Measurements from ENCODE around the gene TRPV6. TPM values are rescaled to one million over a fixed set of nuclear protein-coding genes. Genes with fewer than 3 reads are reported as not detected.

TRPV6 gene
- total and polyA plus RNA-seq, 2 experiments from 2014 or later, result 3.5 to 3.7 TPM

DNA sequence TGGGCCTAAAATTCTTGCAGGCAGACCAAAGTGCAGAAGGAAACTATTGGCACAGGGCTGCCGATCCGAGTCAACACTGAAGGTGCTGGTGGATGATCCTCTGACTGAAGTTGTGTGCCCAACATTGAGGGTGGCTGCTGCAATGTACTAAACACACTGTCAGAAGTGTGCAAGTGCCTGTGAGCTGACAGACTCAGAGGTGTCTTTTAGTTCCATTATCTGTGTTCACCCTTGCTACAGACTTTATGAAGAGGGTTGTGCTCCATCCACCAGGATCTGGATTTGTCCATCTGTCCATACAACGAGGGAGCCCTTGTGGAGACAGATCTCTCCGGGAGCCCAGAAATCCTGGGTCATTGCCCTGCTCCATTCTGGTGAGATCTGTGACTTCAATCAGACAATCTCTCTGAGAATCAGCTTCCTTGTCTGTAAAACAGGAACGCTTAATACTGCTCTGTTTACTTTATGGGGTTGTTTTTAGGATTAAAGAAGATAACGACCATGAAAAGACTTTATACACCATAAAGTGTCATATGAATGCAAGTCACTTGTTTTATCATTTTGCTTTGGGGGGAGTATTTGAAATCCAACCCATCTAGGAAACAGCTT, 9.5 kb upstream of the TRPV6 start:
- no peak for TF ChIP-seq EZH2phosphoT487 (IDR thresholded peaks at IDR 0.05; ENCODE audit: low read depth, severe bottlenecking, unreplicated experiment)
- 28% methylated on average over 6 of the region's 6 CpGs for WGBS (ENCODE audit: low lambda C conversion rate, missing lambda C conversion rate)
- H3K4me2 ChIP-seq, result peak overlapping the region; percentile 15
- no peak for DNase-seq (ENCODE audit: low spot score)
- H3K27me3 ChIP-seq, result no peaks in the 10 kb centered on the region
- H3K79me2 ChIP-seq, result no peaks in the 10 kb centered on the region
- H2AFZ ChIP-seq, result no peak overlapping the region
- H4K20me1 ChIP-seq (ENCODE audit: insufficient read depth, poor library complexity, severe bottlenecking), result no peaks in the 10 kb centered on the region
- peak overlapping the region; percentile 68 for H3K27ac ChIP-seq
- H3K9me3 ChIP-seq (ENCODE audit: low read depth), result no peaks in the 10 kb centered on the region
- no peaks in the 10 kb centered on the region for H3K36me3 ChIP-seq (replicated peaks; ENCODE audit: insufficient read depth, low read depth)
- H3K4me1 ChIP-seq (ENCODE audit: insufficient read depth), result peaks cover 22% of the 10 kb centered on the region
- no peaks in the 10 kb centered on the region for H3K9me2 ChIP-seq (replicated peaks; ENCODE audit: insufficient read depth)
- H3K4me3 ChIP-seq, result no peak overlapping the region

DNA sequence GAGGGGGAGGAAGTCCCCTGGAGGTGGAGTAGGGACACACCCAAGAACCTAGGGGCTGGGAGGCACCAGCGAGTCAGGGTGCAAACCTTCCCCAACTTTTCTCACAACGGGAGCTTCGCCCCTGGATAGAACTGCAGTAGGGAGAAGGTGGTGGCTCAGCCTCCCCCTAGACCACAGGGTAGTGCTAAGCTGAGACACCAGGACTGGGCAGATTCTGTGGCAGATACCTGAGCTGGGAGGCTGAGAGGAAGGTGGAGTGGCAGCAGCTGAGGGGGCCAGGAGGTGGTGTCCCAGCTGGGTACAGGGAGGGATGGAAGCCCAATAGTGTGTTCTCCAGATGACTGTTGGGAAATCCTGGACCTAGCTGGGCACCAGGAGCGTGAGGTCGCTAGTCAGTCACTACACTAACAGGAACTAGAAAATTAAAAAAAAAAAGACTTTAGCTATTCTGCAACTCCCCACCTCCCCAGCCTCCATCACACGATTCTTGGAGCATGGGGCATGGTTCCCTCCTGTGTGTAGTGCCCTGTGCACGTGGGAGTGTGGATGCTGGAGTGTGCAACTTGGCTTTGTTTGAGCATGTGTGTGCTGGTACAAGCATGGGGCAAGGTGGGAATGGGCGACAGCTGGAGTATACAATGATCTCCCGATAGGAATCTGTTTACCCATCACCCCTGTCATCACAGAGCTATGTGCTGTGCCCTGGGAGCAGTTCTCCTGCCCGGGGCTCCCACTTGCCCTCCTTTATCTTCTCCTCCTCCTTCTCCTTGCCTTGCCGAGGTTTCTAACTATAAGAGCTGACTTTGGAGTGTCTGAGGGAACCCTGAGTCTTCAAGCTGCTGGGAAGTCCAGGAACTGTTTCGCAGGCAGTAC, 8.8 kb upstream of the TRPV6 start:
- H3K9me3 ChIP-seq (ENCODE audit: low read depth), result no peaks in the 10 kb centered on the region
- no peak overlapping the region for H3K4me3 ChIP-seq
- TF ChIP-seq EZH2phosphoT487 (IDR thresholded peaks at IDR 0.05; ENCODE audit: low read depth, severe bottlenecking, unreplicated experiment), result no peak
- peaks cover 22% of the 10 kb centered on the region for H3K4me1 ChIP-seq (ENCODE audit: insufficient read depth)
- no peaks in the 10 kb centered on the region for H3K36me3 ChIP-seq (replicated peaks; ENCODE audit: insufficient read depth, low read depth)
- H3K27ac ChIP-seq, result peak overlapping the region; percentile 68
- no peaks in the 10 kb centered on the region for H3K27me3 ChIP-seq
- 77% methylated on average over 12 of the region's 12 CpGs for WGBS (ENCODE audit: low lambda C conversion rate, missing lambda C conversion rate)
- H2AFZ ChIP-seq, result no peak overlapping the region
- H3K4me2 ChIP-seq, result peak overlapping the region; percentile 15
- no peaks in the 10 kb centered on the region for H3K9me2 ChIP-seq (replicated peaks; ENCODE audit: insufficient read depth)
- H4K20me1 ChIP-seq (ENCODE audit: insufficient read depth, poor library complexity, severe bottlenecking), result no peaks in the 10 kb centered on the region
- H3K79me2 ChIP-seq, result no peaks in the 10 kb centered on the region
- no peak for DNase-seq (ENCODE audit: low spot score)

DNA sequence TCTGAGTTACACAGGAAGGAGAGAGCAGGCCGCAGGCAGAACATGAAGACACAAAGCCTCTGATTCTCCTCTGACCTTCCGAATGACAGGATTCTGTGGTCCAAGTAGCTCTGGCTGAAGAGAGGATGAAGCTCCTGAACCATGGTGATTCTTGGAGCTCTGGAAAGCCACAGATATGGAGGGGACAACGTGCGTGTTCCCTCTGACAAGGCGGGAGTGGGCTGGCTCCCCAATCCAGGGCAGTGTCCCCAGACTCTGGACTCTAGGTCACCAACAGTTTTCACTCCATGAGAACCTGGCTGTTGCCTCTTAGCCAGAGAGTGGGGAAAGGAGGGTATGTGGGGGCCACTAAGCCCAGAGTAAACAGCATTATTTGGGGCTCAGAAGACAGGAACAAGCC, 7.4 kb upstream of the TRPV6 start:
- Histone ChIP-seq H2AFZ (no peak overlapping the region), H4K20me1 (ENCODE audit: insufficient read depth, poor library complexity, severe bottlenecking) (no peaks in the 10 kb centered on the region), H3K79me2 (no peaks in the 10 kb centered on the region), H3K4me1 (ENCODE audit: insufficient read depth) (peaks cover 22% of the 10 kb centered on the region), H3K4me3 (no peak overlapping the region), H3K27ac (no peak overlapping the region), H3K9me2 (replicated peaks; ENCODE audit: insufficient read depth) (no peaks in the 10 kb centered on the region), H3K36me3 (replicated peaks; ENCODE audit: insufficient read depth, low read depth) (no peaks in the 10 kb centered on the region), H3K4me2 (no peak overlapping the region), H3K27me3 (no peaks in the 10 kb centered on the region), H3K9me3 (ENCODE audit: low read depth) (no peaks in the 10 kb centered on the region)
- 84% methylated on average over 5 of the region's 5 CpGs for WGBS (ENCODE audit: low lambda C conversion rate, missing lambda C conversion rate)
- no peak for DNase-seq (ENCODE audit: low spot score)
- TF ChIP-seq, protein P1, sequence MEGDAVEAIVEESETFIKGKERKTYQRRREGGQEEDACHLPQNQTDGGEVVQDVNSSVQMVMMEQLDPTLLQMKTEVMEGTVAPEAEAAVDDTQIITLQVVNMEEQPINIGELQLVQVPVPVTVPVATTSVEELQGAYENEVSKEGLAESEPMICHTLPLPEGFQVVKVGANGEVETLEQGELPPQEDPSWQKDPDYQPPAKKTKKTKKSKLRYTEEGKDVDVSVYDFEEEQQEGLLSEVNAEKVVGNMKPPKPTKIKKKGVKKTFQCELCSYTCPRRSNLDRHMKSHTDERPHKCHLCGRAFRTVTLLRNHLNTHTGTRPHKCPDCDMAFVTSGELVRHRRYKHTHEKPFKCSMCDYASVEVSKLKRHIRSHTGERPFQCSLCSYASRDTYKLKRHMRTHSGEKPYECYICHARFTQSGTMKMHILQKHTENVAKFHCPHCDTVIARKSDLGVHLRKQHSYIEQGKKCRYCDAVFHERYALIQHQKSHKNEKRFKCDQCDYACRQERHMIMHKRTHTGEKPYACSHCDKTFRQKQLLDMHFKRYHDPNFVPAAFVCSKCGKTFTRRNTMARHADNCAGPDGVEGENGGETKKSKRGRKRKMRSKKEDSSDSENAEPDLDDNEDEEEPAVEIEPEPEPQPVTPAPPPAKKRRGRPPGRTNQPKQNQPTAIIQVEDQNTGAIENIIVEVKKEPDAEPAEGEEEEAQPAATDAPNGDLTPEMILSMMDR (IDR thresholded peaks at IDR 0.05; ENCODE audit: poor library complexity), result no peak
- TF ChIP-seq EZH2 (IDR thresholded peaks at IDR 0.05; ENCODE audit: borderline replicate concordance) (no peak), EZH2phosphoT487 (IDR thresholded peaks at IDR 0.05; ENCODE audit: low read depth, severe bottlenecking, unreplicated experiment) (no peak)

DNA sequence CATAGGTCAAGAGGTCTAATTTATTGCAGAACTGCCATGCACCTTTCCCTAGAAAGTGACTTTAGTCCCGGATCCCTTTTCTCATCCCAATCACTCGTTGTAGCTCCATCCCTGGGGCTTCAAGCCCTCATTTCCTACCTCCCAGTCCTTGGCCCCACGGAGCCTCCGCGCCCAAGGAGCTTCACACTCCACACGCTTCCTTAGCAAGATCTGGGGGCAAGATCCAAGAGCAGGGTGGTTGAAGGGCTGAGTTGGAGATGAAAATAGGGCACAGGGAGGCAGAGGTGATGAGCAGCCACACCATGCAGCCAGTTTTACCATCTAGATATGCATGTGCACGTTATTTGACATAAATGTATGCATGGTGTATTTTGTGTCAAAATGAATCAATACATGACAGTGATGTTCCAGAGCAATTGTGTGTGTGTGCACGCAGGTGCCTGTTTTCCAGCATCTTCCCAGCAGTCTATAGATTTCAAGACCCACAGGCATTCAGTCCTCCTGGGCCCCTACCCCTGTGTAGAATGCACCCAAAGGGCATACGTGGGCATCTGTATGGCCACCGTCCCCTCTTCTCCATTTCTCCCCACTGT, 6.0 kb upstream of the TRPV6 start:
- 90% methylated on average over 9 of the region's 10 CpGs for WGBS (ENCODE audit: low lambda C conversion rate, missing lambda C conversion rate)

More for the DNA sequence above, 6.0 kb upstream of the TRPV6 start:
- no peaks in the 10 kb centered on the region for H3K27me3 ChIP-seq
- peaks cover 22% of the 10 kb centered on the region for H3K4me1 ChIP-seq (ENCODE audit: insufficient read depth)
- H3K9me3 ChIP-seq (ENCODE audit: low read depth), result no peaks in the 10 kb centered on the region
- TF ChIP-seq EZH2phosphoT487 (IDR thresholded peaks at IDR 0.05; ENCODE audit: low read depth, severe bottlenecking, unreplicated experiment) (no peak), EZH2 (IDR thresholded peaks at IDR 0.05; ENCODE audit: borderline replicate concordance) (no peak)
- TF ChIP-seq, protein P1 (IDR thresholded peaks at IDR 0.05; ENCODE audit: poor library complexity), result no peak
- H3K4me2 ChIP-seq, result no peak overlapping the region
- H2AFZ ChIP-seq, result no peak overlapping the region
- H3K9me2 ChIP-seq (replicated peaks; ENCODE audit: insufficient read depth), result no peaks in the 10 kb centered on the region
- no peaks in the 10 kb centered on the region for H4K20me1 ChIP-seq (ENCODE audit: insufficient read depth, poor library complexity, severe bottlenecking)
- H3K36me3 ChIP-seq (replicated peaks; ENCODE audit: insufficient read depth, low read depth), result no peaks in the 10 kb centered on the region
- no peaks in the 10 kb centered on the region for H3K79me2 ChIP-seq
- no peak overlapping the region for H3K4me3 ChIP-seq
- no peak for DNase-seq (ENCODE audit: low spot score)
- H3K27ac ChIP-seq, result no peak overlapping the region
